Measurements from ENCODE around the gene SFMBT2. TPM values are rescaled to one million over a fixed set of nuclear protein-coding genes. Genes with fewer than 3 reads are reported as not detected.
"Not testable (repeated sequence)": the region's sequence is repeated elsewhere in the genome, so short reads cannot be mapped to it uniquely, and the experiment has no call there.

The SFMBT2 gene
- total and polyA plus RNA-seq, 12 donors, result 3.7 to 17.9 (median 12.7) TPM

DNA sequence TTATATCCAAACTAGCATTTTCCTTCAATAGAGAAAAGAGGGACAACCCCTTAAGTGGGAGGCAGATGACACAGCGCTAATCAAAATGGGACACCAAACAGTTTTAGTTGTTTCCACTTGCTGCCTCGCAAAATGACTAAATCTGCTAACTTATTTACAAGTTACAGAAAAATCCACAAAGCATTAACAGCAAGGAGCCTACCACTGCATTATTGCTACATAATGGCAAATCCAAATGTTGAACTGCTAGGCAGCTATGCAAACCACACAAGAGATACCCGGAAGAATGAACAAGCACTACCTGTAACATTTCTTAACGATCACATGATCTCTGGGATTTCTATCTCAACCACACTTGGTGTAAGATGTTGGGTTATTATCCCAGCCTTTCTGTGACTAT is 96.7 kb downstream of the SFMBT2 start:
- no peak for TF ChIP-seq POLR2A (IDR thresholded peaks at IDR 0.05)
- TF ChIP-seq, protein P1, sequence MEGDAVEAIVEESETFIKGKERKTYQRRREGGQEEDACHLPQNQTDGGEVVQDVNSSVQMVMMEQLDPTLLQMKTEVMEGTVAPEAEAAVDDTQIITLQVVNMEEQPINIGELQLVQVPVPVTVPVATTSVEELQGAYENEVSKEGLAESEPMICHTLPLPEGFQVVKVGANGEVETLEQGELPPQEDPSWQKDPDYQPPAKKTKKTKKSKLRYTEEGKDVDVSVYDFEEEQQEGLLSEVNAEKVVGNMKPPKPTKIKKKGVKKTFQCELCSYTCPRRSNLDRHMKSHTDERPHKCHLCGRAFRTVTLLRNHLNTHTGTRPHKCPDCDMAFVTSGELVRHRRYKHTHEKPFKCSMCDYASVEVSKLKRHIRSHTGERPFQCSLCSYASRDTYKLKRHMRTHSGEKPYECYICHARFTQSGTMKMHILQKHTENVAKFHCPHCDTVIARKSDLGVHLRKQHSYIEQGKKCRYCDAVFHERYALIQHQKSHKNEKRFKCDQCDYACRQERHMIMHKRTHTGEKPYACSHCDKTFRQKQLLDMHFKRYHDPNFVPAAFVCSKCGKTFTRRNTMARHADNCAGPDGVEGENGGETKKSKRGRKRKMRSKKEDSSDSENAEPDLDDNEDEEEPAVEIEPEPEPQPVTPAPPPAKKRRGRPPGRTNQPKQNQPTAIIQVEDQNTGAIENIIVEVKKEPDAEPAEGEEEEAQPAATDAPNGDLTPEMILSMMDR (IDR thresholded peaks at IDR 0.05), result no peak

DNA sequence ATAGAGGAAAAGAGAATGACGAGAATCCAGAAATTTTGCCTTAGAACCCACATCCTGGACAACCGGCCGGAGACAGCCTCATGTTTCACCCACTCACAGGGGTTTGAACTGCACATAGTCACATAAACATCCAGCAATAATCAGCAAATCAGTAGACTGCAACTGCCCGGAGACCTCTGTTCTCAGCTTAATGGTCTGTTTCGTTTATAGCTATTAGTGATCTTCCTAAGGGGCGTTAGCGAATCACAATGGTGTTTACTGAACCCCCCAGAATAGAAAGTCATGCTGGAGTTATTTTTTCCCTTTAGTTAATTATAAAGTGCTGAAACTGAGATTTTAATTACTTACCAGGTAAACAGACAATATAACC is 98.4 kb downstream of the SFMBT2 start:
- Histone ChIP-seq H3K4me1 (replicated peaks in 1 of 2) (peaks cover 0 to 8% of the 10 kb centered on the region in 2 donors), H3K36me3 (replicated peaks in 1 of 2) (no peaks in the 10 kb centered on the region), H3K9me3 (replicated peaks in 1 of 3) (no peaks in the 10 kb centered on the region), H3K27ac (no peak overlapping the region), H3K27me3 (no peaks in the 10 kb centered on the region), H3K4me3 (no peak overlapping the region)
- DNase-seq, result no peak
- intact Hi-C loops (cut with DNase I), result no loop called here
- TF ChIP-seq, protein P1 (IDR thresholded peaks at IDR 0.05), result no peak
- no peak for TF ChIP-seq POLR2A (IDR thresholded peaks at IDR 0.05)
- WGBS, 4 donors, result 88 to 97% (median 92%) methylated on average over 7 of the region's 7 CpGs

More for the DNA sequence above, 96.7 kb downstream of the SFMBT2 start:
- no peaks in the 10 kb centered on the region for H3K27me3 ChIP-seq
- peaks cover 0 to 23% of the 10 kb centered on the region in 2 donors for H3K4me1 ChIP-seq (replicated peaks in 1 of 2)
- no peak overlapping the region for H3K4me3 ChIP-seq
- DNase-seq, result no peak
- no peaks in the 10 kb centered on the region for H3K36me3 ChIP-seq (replicated peaks in 1 of 2)
- no peak overlapping the region for H3K27ac ChIP-seq
- no peaks in the 10 kb centered on the region for H3K9me3 ChIP-seq (replicated peaks in 1 of 3)
- WGBS, 4 donors, result 86 to 96% (median 94%) methylated on average over 4 of the region's 4 CpGs
- intact Hi-C loops (cut with DNase I), result no loop called here

DNA sequence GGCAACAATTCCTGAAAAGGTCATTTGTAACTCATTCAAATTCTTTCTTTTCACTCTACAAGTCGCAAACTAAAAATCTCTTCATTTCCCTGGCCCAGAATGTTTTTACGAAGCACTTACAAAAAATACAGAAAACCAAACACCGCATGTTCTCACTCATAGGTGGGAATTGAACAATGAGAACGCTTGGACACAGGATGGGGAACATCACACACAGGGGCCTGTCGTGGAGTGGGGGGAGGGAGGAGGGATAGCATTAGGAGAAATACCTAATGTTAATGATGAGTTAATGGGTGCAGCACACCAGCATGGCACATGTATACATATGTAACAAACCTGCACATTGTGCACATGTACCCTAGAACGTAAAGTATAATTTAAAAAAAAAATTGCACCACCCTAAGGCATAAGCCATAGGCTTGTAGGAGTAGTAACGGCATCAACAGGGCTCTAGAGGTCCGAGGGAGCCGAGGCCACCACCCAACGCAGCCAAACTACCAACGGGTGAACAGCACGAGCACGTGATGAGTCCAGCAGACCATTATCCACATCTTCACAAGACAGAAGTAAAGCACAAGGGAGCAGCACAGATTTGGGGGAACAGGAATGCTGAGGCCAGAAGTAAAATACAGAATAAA is 98.9 kb downstream of the SFMBT2 start:
- H3K36me3 ChIP-seq (replicated peaks in 1 of 2); H3K4me1 ChIP-seq (replicated peaks in 1 of 2); H3K27ac ChIP-seq; DNase-seq; H3K9me3 ChIP-seq (replicated peaks in 1 of 3); H3K27me3 ChIP-seq; intact Hi-C loops (cut with DNase I); H3K4me3 ChIP-seq: not testable (repeated sequence)
- 93 to 96% (median 95%) methylated on average over 13 of the region's 13 CpGs for WGBS, 4 donors

DNA sequence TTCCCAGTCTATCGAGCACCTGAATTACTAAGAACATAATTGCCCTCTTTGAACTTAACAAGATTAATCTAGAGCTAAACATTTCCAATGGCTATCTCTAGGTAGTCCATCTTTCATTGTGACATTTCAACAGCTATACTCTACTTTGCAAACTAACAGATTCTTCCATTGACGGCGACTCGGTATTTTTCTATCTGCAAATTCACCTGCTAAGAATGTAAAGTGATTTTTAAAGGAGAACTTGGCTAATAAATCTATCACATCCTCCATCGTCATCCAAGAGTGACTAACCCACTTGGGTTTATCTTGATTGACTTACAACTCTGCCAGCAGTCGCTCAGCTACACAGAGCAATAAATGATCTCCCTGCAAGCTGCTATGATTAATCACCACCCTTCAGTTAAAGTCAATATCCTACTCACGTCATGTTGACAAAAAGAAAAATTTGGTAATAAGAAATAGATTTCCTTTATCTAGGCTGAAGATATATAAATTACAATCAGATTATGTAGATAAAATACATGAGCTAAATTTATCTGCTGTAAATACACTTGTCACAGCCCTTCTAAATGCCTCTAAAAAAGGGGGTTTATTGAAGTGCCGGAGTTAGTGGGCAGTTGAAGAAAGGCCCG is 99.5 kb downstream of the SFMBT2 start:
- H3K9me3 ChIP-seq (replicated peaks in 1 of 3), result no peaks in the 10 kb centered on the region
- intact Hi-C loops (cut with DNase I), result no loop called here
- H3K4me1 ChIP-seq (replicated peaks in 1 of 2), result peaks cover 0 to 8% of the 10 kb centered on the region in 2 donors
- WGBS, 4 donors, result 47 to 57% (median 49%) methylated on average over 9 of the region's 9 CpGs
- H3K36me3 ChIP-seq (replicated peaks in 1 of 2), result no peaks in the 10 kb centered on the region
- no peak for TF ChIP-seq POLR2A (IDR thresholded peaks at IDR 0.05)
- TF ChIP-seq, protein P1 (IDR thresholded peaks at IDR 0.05), result no peak
- no peak overlapping the region for H3K4me3 ChIP-seq
- H3K27ac ChIP-seq, result no peak overlapping the region
- DNase-seq, result no peak
- no peaks in the 10 kb centered on the region for H3K27me3 ChIP-seq

DNA sequence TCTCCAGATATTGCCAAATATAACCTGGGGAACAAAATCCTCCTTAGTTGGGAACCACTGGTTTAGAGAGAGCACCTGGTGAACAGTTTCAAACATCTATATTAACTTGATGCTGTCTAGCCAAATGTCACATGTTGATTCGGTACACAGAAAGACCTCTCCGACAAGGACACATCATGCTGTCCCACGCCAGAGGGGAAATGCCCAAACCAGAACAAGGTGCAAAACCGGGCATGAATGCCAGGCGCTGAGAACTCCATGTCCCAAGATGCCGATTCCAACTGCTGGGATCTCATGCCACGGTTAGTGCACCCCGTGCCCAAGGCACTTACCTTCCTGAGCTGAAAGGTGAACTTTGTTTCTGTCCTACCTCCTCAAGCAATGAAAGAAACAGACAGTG is 100.8 kb downstream of the SFMBT2 start:
- no peak overlapping the region for H3K4me3 ChIP-seq
- no peaks in the 10 kb centered on the region for H3K27me3 ChIP-seq
- no peaks in the 10 kb centered on the region for H3K9me3 ChIP-seq (replicated peaks in 1 of 3)
- H3K27ac ChIP-seq, result no peak overlapping the region
- intact Hi-C loops (cut with DNase I), result no loop called here
- no peak for DNase-seq
- WGBS, 4 donors, result 96 to 99% (median 97%) methylated on average over 8 of the region's 8 CpGs
- H3K4me1 ChIP-seq (replicated peaks in 1 of 2), result peaks cover 0 to 8% of the 10 kb centered on the region in 2 donors
- H3K36me3 ChIP-seq (replicated peaks in 1 of 2), result no peaks in the 10 kb centered on the region
- no peak for TF ChIP-seq POLR2A (IDR thresholded peaks at IDR 0.05)
- TF ChIP-seq, protein P1 (IDR thresholded peaks at IDR 0.05), result no peak
